ENCODE data around the gene OR2T8.

DNA sequence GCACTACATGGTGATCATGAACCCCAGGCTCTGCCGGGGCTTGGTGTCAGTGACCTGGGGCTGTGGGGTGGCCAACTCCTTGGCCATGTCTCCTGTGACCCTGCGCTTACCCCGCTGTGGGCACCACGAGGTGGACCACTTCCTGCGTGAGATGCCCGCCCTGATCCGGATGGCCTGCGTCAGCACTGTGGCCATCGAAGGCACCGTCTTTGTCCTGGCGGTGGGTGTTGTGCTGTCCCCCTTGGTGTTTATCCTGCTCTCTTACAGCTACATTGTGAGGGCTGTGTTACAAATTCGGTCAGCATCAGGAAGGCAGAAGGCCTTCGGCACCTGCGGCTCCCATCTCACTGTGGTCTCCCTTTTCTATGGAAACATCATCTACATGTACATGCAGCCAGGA, 24.1 kb upstream of the OR2T8 start:
- TF ChIP-seq POLR2AphosphoS5 (IDR thresholded peaks at IDR 0.05; ENCODE audit: low read depth, low read length) (no peak), TAF1 (IDR thresholded peaks at IDR 0.05; ENCODE audit: borderline replicate concordance, insufficient read depth, low read length) (no peak)
- TF ChIP-seq, protein P1, sequence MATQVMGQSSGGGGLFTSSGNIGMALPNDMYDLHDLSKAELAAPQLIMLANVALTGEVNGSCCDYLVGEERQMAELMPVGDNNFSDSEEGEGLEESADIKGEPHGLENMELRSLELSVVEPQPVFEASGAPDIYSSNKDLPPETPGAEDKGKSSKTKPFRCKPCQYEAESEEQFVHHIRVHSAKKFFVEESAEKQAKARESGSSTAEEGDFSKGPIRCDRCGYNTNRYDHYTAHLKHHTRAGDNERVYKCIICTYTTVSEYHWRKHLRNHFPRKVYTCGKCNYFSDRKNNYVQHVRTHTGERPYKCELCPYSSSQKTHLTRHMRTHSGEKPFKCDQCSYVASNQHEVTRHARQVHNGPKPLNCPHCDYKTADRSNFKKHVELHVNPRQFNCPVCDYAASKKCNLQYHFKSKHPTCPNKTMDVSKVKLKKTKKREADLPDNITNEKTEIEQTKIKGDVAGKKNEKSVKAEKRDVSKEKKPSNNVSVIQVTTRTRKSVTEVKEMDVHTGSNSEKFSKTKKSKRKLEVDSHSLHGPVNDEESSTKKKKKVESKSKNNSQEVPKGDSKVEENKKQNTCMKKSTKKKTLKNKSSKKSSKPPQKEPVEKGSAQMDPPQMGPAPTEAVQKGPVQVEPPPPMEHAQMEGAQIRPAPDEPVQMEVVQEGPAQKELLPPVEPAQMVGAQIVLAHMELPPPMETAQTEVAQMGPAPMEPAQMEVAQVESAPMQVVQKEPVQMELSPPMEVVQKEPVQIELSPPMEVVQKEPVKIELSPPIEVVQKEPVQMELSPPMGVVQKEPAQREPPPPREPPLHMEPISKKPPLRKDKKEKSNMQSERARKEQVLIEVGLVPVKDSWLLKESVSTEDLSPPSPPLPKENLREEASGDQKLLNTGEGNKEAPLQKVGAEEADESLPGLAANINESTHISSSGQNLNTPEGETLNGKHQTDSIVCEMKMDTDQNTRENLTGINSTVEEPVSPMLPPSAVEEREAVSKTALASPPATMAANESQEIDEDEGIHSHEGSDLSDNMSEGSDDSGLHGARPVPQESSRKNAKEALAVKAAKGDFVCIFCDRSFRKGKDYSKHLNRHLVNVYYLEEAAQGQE (IDR thresholded peaks at IDR 0.05; ENCODE audit: insufficient read depth in 1 of 2, low read depth in 2 of 2, low read length in 2 of 2) = no peak

All from PFSK-1 (cell line).